VCaP (cell line): Measurements from ENCODE around the gene NTHL1.

Experiments used
- H3K27ac ChIP-seq: fragments of 450-650 bp; 2 replicates; pipeline ENCODE4 v1.5.1; 2017
- TF ChIP-seq, protein P1 (sequence below): fragments of 450-650 bp; conservative IDR thresholded peaks from 2 replicates; pipeline ENCODE4 v1.5.1; 2017; ENCODE audit warnings: mild to moderate bottlenecking, moderate library complexity

Gene NTHL1

DNA sequence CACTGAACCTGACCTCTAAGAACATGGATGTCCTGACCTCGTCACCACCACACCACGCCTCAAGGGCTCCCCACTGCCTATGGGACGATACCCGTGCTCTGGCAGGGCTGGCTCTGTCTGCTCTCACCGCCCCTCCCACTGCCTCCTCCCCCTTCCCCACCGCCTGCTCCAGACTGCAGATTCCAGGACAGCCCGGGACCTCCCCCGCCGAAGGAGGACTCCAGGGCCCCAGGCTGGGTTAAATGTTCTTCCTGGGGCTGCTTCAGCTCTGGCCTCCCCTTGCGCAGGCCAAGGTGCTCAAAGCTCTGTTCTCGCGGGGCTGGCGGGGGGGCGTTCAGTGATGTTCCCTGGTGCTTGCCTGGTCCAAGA is 24.9 kb downstream of the NTHL1 start:
- H3K27ac ChIP-seq = peak overlapping the region; percentile 54; the same call in 1 of the 2 replicates
- TF ChIP-seq, protein P1, sequence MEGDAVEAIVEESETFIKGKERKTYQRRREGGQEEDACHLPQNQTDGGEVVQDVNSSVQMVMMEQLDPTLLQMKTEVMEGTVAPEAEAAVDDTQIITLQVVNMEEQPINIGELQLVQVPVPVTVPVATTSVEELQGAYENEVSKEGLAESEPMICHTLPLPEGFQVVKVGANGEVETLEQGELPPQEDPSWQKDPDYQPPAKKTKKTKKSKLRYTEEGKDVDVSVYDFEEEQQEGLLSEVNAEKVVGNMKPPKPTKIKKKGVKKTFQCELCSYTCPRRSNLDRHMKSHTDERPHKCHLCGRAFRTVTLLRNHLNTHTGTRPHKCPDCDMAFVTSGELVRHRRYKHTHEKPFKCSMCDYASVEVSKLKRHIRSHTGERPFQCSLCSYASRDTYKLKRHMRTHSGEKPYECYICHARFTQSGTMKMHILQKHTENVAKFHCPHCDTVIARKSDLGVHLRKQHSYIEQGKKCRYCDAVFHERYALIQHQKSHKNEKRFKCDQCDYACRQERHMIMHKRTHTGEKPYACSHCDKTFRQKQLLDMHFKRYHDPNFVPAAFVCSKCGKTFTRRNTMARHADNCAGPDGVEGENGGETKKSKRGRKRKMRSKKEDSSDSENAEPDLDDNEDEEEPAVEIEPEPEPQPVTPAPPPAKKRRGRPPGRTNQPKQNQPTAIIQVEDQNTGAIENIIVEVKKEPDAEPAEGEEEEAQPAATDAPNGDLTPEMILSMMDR = no peak

DNA sequence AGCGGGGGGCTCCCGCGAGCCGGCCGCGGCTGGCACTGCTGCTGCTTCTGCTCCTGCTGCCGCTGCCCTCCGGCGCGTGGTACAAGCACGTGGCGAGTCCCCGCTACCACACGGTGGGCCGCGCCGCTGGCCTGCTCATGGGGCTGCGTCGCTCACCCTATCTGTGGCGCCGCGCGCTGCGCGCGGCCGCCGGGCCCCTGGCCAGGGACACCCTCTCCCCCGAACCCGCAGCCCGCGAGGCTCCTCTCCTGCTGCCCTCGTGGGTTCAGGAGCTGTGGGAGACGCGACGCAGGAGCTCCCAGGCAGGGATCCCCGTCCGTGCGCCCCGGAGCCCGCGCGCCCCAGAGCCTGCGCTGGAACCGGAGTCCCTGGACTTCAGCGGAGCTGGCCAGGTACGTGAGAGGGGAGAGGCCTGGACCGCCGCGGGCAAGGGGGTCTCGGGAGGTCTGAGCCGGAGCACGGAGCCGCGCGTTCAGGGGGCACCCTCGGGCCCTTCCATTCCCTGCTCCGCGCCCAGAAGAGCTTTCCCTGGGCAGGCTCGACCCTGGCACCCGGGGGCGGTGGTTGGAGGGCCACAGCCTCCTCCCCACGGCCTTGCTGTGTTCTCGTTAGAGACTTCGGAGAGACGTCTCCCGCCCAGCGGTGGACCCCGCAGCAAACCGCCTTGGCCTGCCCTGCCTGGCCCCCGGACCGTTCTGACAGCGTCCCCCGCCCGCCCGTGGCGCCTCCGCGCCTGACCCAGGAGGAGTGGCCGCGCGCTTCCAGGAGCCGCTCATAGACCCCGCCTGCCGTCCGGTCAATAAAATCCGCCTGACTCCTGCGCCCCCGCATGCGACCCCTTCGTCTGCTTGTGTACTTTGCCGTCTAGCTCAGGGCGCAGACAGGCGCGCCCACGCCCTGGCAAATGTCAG is 27.5 kb downstream of the NTHL1 start:
- TF ChIP-seq, protein P1 = no peak
- H3K27ac ChIP-seq = peak overlapping the region; percentile 4; the same call in 1 of the 2 replicates

DNA sequence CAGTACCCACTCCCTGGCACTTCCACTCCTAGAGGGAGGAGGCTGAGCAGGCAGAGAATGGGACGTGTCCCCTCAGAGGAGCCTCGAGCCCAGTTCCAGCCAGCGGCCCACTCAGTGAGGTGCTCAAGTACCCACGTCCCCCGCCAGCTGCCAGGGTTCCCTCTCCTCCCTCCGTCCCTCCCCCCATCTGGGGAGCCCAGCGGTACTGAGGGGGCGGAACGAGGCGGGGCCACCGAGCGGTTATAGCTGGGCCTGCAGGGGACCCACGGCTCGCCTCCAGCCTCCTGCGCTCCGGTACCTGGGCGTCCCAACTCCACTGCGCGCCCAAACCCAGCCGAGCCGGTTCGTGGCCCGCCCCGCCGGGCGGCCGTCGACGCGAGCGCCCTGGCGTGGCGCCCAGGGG is 28.1 kb downstream of the NTHL1 start, which contains the start of gene NPW:
Gene NPW, plus strand, starts transcription at position 268 of the 403 bp plus-strand sequence.
- H3K27ac ChIP-seq = peak within 1 kb of the TSS; percentile 4; the same call in 1 of the 2 replicates
- TF ChIP-seq, protein P1 = no peak

DNA sequence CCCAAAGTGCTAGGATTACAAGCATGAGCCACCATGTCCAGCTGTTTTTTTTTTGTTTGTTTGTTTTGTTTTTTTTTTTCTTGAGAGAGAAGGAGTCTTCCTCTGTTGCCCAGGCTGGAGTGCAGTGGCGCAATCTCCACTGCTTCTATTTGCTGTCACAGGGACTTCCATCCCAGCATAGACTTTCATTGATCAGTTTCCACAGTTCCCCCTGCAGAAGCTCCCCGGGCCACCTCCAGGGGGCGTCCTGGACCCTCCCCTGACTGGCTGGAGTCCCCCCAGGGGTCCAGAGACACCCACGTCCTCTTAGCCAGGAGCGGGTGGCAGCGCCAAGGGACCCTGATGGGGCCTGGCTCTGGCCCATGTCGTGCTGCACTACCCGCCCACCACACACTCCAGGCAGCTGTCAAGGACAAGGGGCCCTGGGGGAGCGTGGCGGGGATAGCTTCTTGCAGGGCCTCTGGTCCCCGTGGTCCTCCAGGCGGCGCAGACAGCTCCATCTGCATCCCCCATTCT is 31.2 kb downstream of the NTHL1 start:
- H3K27ac ChIP-seq = no peak overlapping the region
- TF ChIP-seq, protein P1 = no peak; the same call in 1 of the 2 replicates

DNA sequence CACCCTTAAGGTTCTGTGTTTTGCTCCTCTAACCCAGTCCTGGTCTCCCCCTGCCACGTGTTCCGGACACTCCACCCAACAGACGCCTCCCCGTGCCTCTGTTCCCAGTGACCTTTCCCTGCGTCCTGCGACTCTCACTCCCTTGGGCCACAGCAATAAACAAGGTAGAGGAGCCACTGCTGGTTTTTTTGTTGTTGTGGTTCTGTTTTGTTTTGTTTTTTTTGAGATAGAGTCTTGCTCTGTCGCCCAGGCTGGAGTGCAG is 31.8 kb downstream of the NTHL1 start:
- TF ChIP-seq, protein P1 = no peak
- H3K27ac ChIP-seq = no peak overlapping the region

DNA sequence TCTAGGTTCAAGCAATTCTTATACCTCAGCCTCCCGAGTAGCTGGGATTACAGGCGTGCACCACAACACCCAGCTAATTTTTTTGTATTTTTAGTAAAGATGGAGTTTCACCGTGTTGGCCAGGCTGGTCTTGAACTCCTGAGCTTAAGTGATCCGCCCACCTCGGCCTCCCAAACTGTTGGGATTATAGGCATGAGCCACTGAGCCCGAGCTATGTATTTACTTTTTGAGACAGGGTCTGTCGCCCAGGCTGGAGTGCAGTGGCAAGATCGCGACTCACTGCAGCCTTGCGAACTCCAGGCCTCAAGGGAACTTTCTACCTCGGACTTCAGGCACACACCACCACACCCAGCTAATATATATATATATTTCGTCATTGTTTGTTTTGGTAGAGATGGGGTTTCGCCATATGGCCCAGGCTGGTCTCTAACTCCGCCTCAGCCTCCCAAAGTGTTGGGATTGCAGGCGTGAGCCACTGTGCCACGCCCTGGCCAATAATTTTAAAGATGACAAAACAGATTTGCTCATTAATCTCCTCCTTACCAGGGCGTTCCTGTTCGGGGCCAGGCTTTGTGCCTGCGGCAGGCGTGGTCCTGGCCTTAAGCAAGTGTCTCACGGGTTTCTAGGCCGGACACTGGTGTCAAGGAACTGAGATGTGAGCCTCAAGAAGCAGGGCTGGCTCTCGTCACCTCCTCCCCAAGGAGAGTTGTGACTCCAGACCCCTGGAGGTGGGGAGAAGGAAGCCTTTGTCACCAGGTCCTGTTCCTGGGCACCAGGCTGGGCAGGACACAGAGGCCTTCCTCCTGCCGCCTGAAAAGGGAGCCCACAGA is 32.3 kb downstream of the NTHL1 start:
- no peak overlapping the region for H3K27ac ChIP-seq

More for the DNA sequence above, 32.3 kb downstream of the NTHL1 start:
- TF ChIP-seq, protein P1 = no peak
